IMR-90 (cell line): Measurements from ENCODE around the gene SLCO3A1. TPM values are rescaled to one million over a fixed set of nuclear protein-coding genes. Genes with fewer than 3 reads are reported as not detected.

ENCODE experiments used
- ATAC-seq: fragments of 200-7000 bp; cut with Tn5 transposase; 2 replicates; pipeline ENCODE4 v1.9.1; 2020; ENCODE audit warnings: low read depth, mild to moderate bottlenecking, moderate library complexity
- BruUV-seq: library from RNA; stranded (reverse); fragments of 400-500 nt; replicated peaks from 2 replicates; lab custom pipeline; 2021; lab: Mats Ljungman, UMichigan
- CTCF ChIA-PET: fragments of 300-600 bp; formaldehyde crosslinking; extraction: SDS; loops from one replicate; lab custom pipeline; 2021; ENCODE audit warnings: antibody characterized with exemption; lab: Yijun Ruan, JAX
- POLR2A ChIA-PET: fragments of 300-600 bp; sonication (Branson Sonifier 250); formaldehyde crosslinking; loops from one replicate; lab custom pipeline; 2022; ENCODE audit warnings: antibody characterized with exemption; ENCODE audit not compliant: unreplicated experiment; lab: Charles Lee
- DNase-seq: peaks from one replicate; pipeline ENCODE4 v3.0.0; 2013
- H2AFZ ChIP-seq: replicated peaks from 2 replicates; pipeline ENCODE3; 2013; ENCODE audit warnings: low read length, mild to moderate bottlenecking; ENCODE audit not compliant: poor library complexity
- H2AK5ac ChIP-seq: 2 replicates; pipeline ENCODE4 v1.6.1; 2013; ENCODE audit warnings: low read depth, low read length, inconsistent platforms
- H2AK9ac ChIP-seq: replicated peaks from 2 replicates; pipeline ENCODE3; 2013; ENCODE audit warnings: mild to moderate bottlenecking, low read depth, low read length, moderate library complexity; ENCODE audit not compliant: poor library complexity
- H2BK120ac ChIP-seq: 2 replicates; pipeline ENCODE4 v1.6.1; 2013; ENCODE audit warnings: low read depth, low read length, inconsistent platforms
- H2BK15ac ChIP-seq: 3 replicates; pipeline ENCODE4 v1.6.1; 2013; ENCODE audit warnings: low read depth, low read length, inconsistent platforms
- H2BK20ac ChIP-seq: 2 replicates; pipeline ENCODE4 v1.6.1; 2013; ENCODE audit warnings: low read depth, mild to moderate bottlenecking, inconsistent platforms, low read length, moderate library complexity
- H2BK5ac ChIP-seq: 2 replicates; pipeline ENCODE4 v1.6.1; 2013; ENCODE audit warnings: mild to moderate bottlenecking, low read depth, low read length, inconsistent platforms; ENCODE audit not compliant: poor library complexity, severe bottlenecking
- H3K14ac ChIP-seq: replicated peaks from 2 replicates; pipeline ENCODE4 v1.6.1; 2013; ENCODE audit warnings: low read depth, low read length, inconsistent platforms
- H3K18ac ChIP-seq: 2 replicates; pipeline ENCODE4 v1.6.1; 2013; ENCODE audit warnings: low read depth, low read length, control low read depth
- H3K23ac ChIP-seq: 2 replicates; pipeline ENCODE4 v1.6.1; 2013; ENCODE audit warnings: low read depth, low read length, inconsistent platforms
- H3K27ac ChIP-seq: 2 replicates; pipeline ENCODE4 v1.5.1; 2013; ENCODE audit warnings: mild to moderate bottlenecking, control low read depth, low read length; ENCODE audit not compliant: insufficient read depth
- H3K27me3 ChIP-seq: 2 replicates; pipeline ENCODE4 v1.6.1; 2013; ENCODE audit warnings: low read length; ENCODE audit not compliant: control insufficient read depth, insufficient read depth
- H3K36me3 ChIP-seq: 2 replicates; pipeline ENCODE4 v1.6.1; 2013; ENCODE audit warnings: low read length, mixed read lengths; ENCODE audit not compliant: control insufficient read depth, insufficient read depth
- H3K4ac ChIP-seq: 2 replicates; pipeline ENCODE4 v1.6.1; 2013; ENCODE audit warnings: low read depth, low read length, inconsistent platforms
- H3K4me1 ChIP-seq: 2 replicates; pipeline ENCODE4 v1.6.1; 2013; ENCODE audit warnings: low read length, mixed read lengths; ENCODE audit not compliant: control insufficient read depth, insufficient read depth
- H3K4me2 ChIP-seq: 2 replicates; pipeline ENCODE4 v1.6.1; 2013; ENCODE audit warnings: low read depth, mild to moderate bottlenecking, control low read depth, low read length, moderate library complexity
- H3K4me3 ChIP-seq: 2 replicates; pipeline ENCODE4 v1.5.1; 2013; ENCODE audit warnings: low read depth, mild to moderate bottlenecking, control low read depth, low read length, moderate library complexity; ENCODE audit not compliant: insufficient read depth
- H3K56ac ChIP-seq: 2 replicates; pipeline ENCODE4 v1.6.1; 2013; ENCODE audit warnings: low read length, inconsistent platforms; ENCODE audit not compliant: insufficient read depth; ENCODE audit errors: extremely low read depth
- H3K79me1 ChIP-seq, 2 experiments: 2 replicates each; pipeline ENCODE4 v1.6.1; 2013; ENCODE audit warnings: low read length in 2 of 2, inconsistent platforms in 1 of 2, low read depth in 1 of 2
- H3K9ac ChIP-seq: 2 replicates; pipeline ENCODE4 v1.6.1; 2013; ENCODE audit warnings: low read depth, low read length, control low read depth
- H3K9me1 ChIP-seq: 2 replicates; pipeline ENCODE4 v1.6.1; 2013; ENCODE audit warnings: low read length, inconsistent platforms; ENCODE audit not compliant: insufficient read depth
- H3K9me3 ChIP-seq: 2 replicates; pipeline ENCODE4 v1.6.1; 2013; ENCODE audit warnings: low read length; ENCODE audit not compliant: control insufficient read depth, insufficient read depth
- H4K20me1 ChIP-seq: 2 replicates; pipeline ENCODE4 v1.6.1; 2013; ENCODE audit warnings: low read length, inconsistent platforms; ENCODE audit not compliant: insufficient read depth
- H4K5ac ChIP-seq: 2 replicates; pipeline ENCODE4 v1.6.1; 2013; ENCODE audit warnings: mild to moderate bottlenecking, low read depth, low read length, control low read depth
- H4K8ac ChIP-seq, 2 experiments: 2 replicates each; pipeline ENCODE4 v1.6.1; 2013; ENCODE audit warnings: low read depth in 2 of 2, low read length in 2 of 2, control low read depth in 1 of 2, inconsistent platforms in 1 of 2
- H4K91ac ChIP-seq: 2 replicates; pipeline ENCODE4 v1.6.1; 2013; ENCODE audit warnings: low read depth, low read length, inconsistent platforms; ENCODE audit not compliant: insufficient read depth
- BHLHE40 ChIP-seq: fragments of 150-350 bp; IDR thresholded peaks from 2 replicates; pipeline ENCODE4 v1.6.1; 2016; ENCODE audit warnings: mild to moderate bottlenecking, low read depth, low read length
- CEBPB ChIP-seq: IDR thresholded peaks from 2 replicates; pipeline ENCODE4 v1.6.1; 2012; ENCODE audit warnings: low read depth, low read length, improper control_type of control experiment
- CHD1 ChIP-seq: IDR thresholded peaks from 2 replicates; pipeline ENCODE4 v1.6.1; 2012; ENCODE audit warnings: low read depth, low read length, improper control_type of control experiment
- FOS ChIP-seq: fragments of 150-350 bp; IDR thresholded peaks from 2 replicates; pipeline ENCODE4 v1.6.1; 2016; ENCODE audit warnings: low read depth, low read length
- MAFK ChIP-seq: IDR thresholded peaks from 2 replicates; pipeline ENCODE4 v1.6.1; 2012; ENCODE audit warnings: low read depth, low read length, improper control_type of control experiment
- MAZ ChIP-seq: IDR thresholded peaks from 2 replicates; pipeline ENCODE4 v1.6.1; 2012; ENCODE audit warnings: low read depth, mild to moderate bottlenecking, low read length, improper control_type of control experiment, moderate library complexity, borderline replicate concordance
- MXI1 ChIP-seq: IDR thresholded peaks from 2 replicates; pipeline ENCODE4 v1.6.1; 2012; ENCODE audit warnings: low read depth, mild to moderate bottlenecking, low read length, moderate library complexity, borderline replicate concordance
- NFE2L2 ChIP-seq: fragments of 150-350 bp; IDR thresholded peaks from 2 replicates; pipeline ENCODE4 v1.6.1; 2016; ENCODE audit warnings: low read depth, mild to moderate bottlenecking, low read length
- POLR2A ChIP-seq: IDR thresholded peaks from 2 replicates; pipeline ENCODE4 v1.6.1; 2012; ENCODE audit warnings: mild to moderate bottlenecking, low read depth, low read length
- RAD21 ChIP-seq: IDR thresholded peaks from 2 replicates; pipeline ENCODE4 v1.6.1; 2012; ENCODE audit warnings: low read length, improper control_type of control experiment
- RCOR1 ChIP-seq: IDR thresholded peaks from 2 replicates; pipeline ENCODE4 v1.6.1; 2012; ENCODE audit warnings: mild to moderate bottlenecking, low read length, improper control_type of control experiment; ENCODE audit not compliant: insufficient replicate concordance
- RFX5 ChIP-seq: IDR thresholded peaks from 2 replicates; pipeline ENCODE4 v1.8.0; 2012; ENCODE audit warnings: low read depth, mild to moderate bottlenecking, low read length, moderate library complexity
- SMC3 ChIP-seq: fragments of 150-350 bp; IDR thresholded peaks from 2 replicates; pipeline ENCODE4 v1.6.1; 2016; ENCODE audit warnings: low read depth, mild to moderate bottlenecking, antibody characterized with exemption, low read length, moderate library complexity
- WGBS, 2 experiments: methylation state at CpG; one replicate each; pipeline versions ENCODE4 v1.1.5 to v1.1.7; 2013; ENCODE audit warnings: missing lambda C conversion rate in 2 of 2; ENCODE audit not compliant: insufficient read length in 1 of 2; ENCODE audit errors: extremely low coverage in 2 of 2; 5-methylcytosine and 5-hydroxymethylcytosine counted together
- dilution Hi-C: fragments of 300-500 bp; cut with HindIII; formaldehyde crosslinking; loops from one replicate; pipeline ENCODE4 v1.14.3; 2018; ENCODE audit warnings: low sequenced_read_pairs; ENCODE audit not compliant: unreplicated experiment
- in situ Hi-C: fragments of 300-500 bp; cut with MboI; formaldehyde crosslinking; loops from 3 replicates; pipeline ENCODE4 v1.14.3; 2019; ENCODE audit warnings: low sequenced_read_pairs, inconsistent platforms, mixed read lengths
- intact Hi-C: fragments of 100-400 bp; cut with micrococcal nuclease; formaldehyde crosslinking; loops from 2 replicates; pipeline ENCODE4 v1.10.0; 2022
- polyA plus RNA-seq, 3 experiments: library from polyadenylated mRNA; depleted of rRNA; stranded (reverse); fragments of >200 nt; gene quantifications; 2 replicates each; pipeline ENCODE4 v1.2.3, GENCODE V29; 2012; ENCODE audit warnings: low replicate concordance in 1 of 3
- total RNA-seq: library from RNA; depleted of rRNA; stranded (reverse); fragments of >200 nt; gene quantifications from 2 replicates; pipeline ENCODE4 v1.2.3, GENCODE V29; 2012
- TF ChIP-seq, protein P1 (sequence below): conservative IDR thresholded peaks from 2 replicates; pipeline ENCODE4 v1.5.1; 2012; ENCODE audit warnings: mild to moderate bottlenecking, low read depth, low read length, improper control_type of control experiment
- TF ChIP-seq, protein P2 (sequence below): fragments of 150-350 bp; IDR thresholded peaks from 2 replicates; pipeline ENCODE4 v1.6.1; 2016; ENCODE audit warnings: low read depth, mild to moderate bottlenecking, low read length, moderate library complexity, borderline replicate concordance
- TF ChIP-seq, protein P3 (sequence below): fragments of 150-350 bp; IDR thresholded peaks from 2 replicates; pipeline ENCODE4 v1.6.1; 2017; ENCODE audit warnings: mild to moderate bottlenecking, antibody characterized with exemption, low read length, low read depth

SLCO3A1 gene
- total and polyA plus RNA-seq, 2 of the 4 experiments (the other 2 are of a cell fraction) = 4.7 to 8.1 TPM

DNA sequence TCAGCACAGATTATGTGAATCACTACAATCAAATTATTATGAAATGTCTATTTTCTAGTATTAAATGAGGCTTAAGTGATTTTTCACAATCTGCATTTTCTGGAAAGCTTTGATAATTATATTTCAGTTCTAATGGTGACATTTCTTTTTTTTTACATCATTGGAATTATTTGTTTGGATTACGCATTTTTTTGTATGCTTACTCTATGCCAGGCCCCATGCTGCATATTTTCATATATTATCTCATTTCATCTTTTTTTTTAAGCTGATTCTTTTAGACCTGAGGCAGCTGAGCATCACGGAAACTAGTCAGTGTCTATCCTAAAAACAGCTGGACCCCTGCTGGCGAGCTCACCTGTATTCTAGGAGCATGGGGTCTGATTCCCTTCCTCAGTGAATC lies 31.1 kb downstream of the SLCO3A1 start:
- Histone ChIP-seq H3K9me3 (no peaks in the 10 kb centered on the region), H3K9ac (no peak overlapping the region), H3K9me1 (peaks cover 10% of the 10 kb centered on the region; the same call in 1 of the 2 replicates), H3K4me3 (no peak overlapping the region), H2BK5ac (no peak overlapping the region), H3K18ac (peak overlapping the region; percentile 60; the same call in 1 of the 2 replicates), H2BK20ac (peak overlapping the region; percentile 83), H3K79me1 (peaks cover 0 to 16% of the 10 kb centered on the region in 2 experiments; a peak in 1 of 4 replicates), H3K27ac (peak overlapping the region; percentile 20; the same call in 1 of the 2 replicates), H3K36me3 (no peaks in the 10 kb centered on the region), H3K4me1 (peaks cover 10% of the 10 kb centered on the region), H3K4ac (peak overlapping the region; percentile 65), H3K14ac (no peak overlapping the region), H4K8ac (peak overlapping the region in 1 of 2 experiments; percentile 69; a peak in 2 of 4 replicates), H4K91ac (peak overlapping the region; percentile 8; the same call in 1 of the 2 replicates), H4K5ac (peak overlapping the region; percentile 91; the same call in 1 of the 2 replicates), H3K4me2 (peak overlapping the region; percentile 30; the same call in 1 of the 2 replicates), H2AK5ac (no peak overlapping the region), H3K56ac (no peak overlapping the region), H4K20me1 (no peaks in the 10 kb centered on the region), H2AFZ (peak overlapping the region; percentile 73), H3K27me3 (no peaks in the 10 kb centered on the region), H2BK15ac (no peak overlapping the region), H3K23ac (no peak overlapping the region), H2AK9ac (peak overlapping the region; percentile 78), H2BK120ac (peak overlapping the region; percentile 69)
- dilution Hi-C loops (no loop called here), intact Hi-C loops (no loop called here), in situ Hi-C loops (no loop called here)
- DNase-seq = peak; percentile 51
- TF ChIP-seq MXI1 = no peak
- TF ChIP-seq MAZ = no peak
- no peak for TF ChIP-seq CEBPB
- TF ChIP-seq, protein P1, sequence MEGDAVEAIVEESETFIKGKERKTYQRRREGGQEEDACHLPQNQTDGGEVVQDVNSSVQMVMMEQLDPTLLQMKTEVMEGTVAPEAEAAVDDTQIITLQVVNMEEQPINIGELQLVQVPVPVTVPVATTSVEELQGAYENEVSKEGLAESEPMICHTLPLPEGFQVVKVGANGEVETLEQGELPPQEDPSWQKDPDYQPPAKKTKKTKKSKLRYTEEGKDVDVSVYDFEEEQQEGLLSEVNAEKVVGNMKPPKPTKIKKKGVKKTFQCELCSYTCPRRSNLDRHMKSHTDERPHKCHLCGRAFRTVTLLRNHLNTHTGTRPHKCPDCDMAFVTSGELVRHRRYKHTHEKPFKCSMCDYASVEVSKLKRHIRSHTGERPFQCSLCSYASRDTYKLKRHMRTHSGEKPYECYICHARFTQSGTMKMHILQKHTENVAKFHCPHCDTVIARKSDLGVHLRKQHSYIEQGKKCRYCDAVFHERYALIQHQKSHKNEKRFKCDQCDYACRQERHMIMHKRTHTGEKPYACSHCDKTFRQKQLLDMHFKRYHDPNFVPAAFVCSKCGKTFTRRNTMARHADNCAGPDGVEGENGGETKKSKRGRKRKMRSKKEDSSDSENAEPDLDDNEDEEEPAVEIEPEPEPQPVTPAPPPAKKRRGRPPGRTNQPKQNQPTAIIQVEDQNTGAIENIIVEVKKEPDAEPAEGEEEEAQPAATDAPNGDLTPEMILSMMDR = no peak
- no peak for TF ChIP-seq SMC3
- TF ChIP-seq, protein P2, sequence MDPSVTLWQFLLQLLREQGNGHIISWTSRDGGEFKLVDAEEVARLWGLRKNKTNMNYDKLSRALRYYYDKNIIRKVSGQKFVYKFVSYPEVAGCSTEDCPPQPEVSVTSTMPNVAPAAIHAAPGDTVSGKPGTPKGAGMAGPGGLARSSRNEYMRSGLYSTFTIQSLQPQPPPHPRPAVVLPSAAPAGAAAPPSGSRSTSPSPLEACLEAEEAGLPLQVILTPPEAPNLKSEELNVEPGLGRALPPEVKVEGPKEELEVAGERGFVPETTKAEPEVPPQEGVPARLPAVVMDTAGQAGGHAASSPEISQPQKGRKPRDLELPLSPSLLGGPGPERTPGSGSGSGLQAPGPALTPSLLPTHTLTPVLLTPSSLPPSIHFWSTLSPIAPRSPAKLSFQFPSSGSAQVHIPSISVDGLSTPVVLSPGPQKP = no peak
- TF ChIP-seq RCOR1 = no peak
- TF ChIP-seq POLR2A = no peak
- no peak for TF ChIP-seq FOS
- TF ChIP-seq BHLHE40 = no peak
- no peak for TF ChIP-seq NFE2L2
- TF ChIP-seq CHD1 = no peak
- no peak for TF ChIP-seq RFX5
- TF ChIP-seq MAFK = no peak
- TF ChIP-seq, protein P3, sequence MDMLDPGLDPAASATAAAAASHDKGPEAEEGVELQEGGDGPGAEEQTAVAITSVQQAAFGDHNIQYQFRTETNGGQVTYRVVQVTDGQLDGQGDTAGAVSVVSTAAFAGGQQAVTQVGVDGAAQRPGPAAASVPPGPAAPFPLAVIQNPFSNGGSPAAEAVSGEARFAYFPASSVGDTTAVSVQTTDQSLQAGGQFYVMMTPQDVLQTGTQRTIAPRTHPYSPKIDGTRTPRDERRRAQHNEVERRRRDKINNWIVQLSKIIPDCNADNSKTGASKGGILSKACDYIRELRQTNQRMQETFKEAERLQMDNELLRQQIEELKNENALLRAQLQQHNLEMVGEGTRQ = no peak
- no peak for TF ChIP-seq RAD21
- no TSS peak for BruUV-seq
- CTCF ChIA-PET = interaction anchor here (0.6 kb wide), 1 partner anchor 1071 kb away, joined by 3 read pairs; no protein-coding TSS in a partner anchor
- ATAC-seq = peak; percentile 73
- WGBS, 2 experiments = no CpG with 5 or more reads among the region's 3 CpGs
- POLR2A ChIA-PET = no interaction called here
